Loucy (cell line): ENCODE data around the gene TMEM59L.

Experiments
- EZH2phosphoT487 ChIP-seq: fragments of 200-600 bp; IDR thresholded peaks from 2 replicates; pipeline ENCODE4 v1.6.1; 2018; ENCODE audit warnings: antibody characterized with exemption, mild to moderate bottlenecking, moderate library complexity, borderline replicate concordance
- TF ChIP-seq, protein P1 (sequence below): fragments of 200-600 bp; sonication (generic); conservative IDR thresholded peaks from 2 replicates; pipeline ENCODE4 v1.5.1; 2014; ENCODE audit warnings: mild to moderate bottlenecking, antibody characterized with exemption, low read length

DNA sequence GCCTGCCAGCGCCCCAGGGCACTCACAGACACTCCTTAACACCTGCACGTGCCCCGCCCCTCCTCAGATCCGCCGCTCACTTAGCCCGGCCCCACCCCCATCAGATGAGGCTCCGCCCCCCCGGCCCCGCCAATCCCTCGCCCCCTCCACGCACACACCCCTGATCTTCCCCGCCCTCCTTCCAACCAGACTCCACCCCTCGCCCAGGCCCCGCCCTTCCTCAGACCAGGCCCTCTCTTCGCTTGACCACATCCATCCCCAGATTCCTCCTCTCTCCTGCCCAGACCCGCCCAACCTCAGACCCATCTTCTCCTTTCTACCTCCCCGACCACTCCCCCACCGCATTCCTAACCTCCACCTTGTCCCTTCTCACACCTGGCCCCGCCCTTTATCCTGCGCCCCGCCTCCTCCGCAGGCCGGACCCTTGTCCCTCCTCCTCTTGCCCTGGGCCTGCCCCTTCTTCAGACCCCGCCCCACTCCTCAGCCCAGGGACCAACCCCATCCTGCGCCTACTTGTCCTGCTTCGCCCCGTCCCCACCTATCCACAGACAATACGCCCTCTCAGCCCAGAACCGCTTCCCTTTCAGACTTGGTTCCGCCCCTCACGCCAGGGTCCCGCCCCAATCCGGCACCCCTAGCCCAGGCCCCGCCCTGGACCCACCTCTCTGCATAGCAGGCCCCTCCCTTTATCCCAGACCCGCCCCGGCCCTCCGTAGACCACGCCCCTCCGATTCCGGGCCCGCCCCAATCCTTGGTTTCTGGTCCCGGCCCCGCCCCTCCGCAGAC is 23.7 kb downstream of the TMEM59L start:
- TF ChIP-seq, protein P1, sequence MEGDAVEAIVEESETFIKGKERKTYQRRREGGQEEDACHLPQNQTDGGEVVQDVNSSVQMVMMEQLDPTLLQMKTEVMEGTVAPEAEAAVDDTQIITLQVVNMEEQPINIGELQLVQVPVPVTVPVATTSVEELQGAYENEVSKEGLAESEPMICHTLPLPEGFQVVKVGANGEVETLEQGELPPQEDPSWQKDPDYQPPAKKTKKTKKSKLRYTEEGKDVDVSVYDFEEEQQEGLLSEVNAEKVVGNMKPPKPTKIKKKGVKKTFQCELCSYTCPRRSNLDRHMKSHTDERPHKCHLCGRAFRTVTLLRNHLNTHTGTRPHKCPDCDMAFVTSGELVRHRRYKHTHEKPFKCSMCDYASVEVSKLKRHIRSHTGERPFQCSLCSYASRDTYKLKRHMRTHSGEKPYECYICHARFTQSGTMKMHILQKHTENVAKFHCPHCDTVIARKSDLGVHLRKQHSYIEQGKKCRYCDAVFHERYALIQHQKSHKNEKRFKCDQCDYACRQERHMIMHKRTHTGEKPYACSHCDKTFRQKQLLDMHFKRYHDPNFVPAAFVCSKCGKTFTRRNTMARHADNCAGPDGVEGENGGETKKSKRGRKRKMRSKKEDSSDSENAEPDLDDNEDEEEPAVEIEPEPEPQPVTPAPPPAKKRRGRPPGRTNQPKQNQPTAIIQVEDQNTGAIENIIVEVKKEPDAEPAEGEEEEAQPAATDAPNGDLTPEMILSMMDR: no peak
- TF ChIP-seq EZH2phosphoT487: no peak
